ENCODE results near the gene SKAP1. TPM values are rescaled to one million over a fixed set of nuclear protein-coding genes. Genes with fewer than 3 reads are reported as not detected.
A peak's percentile ranks its signal among the peaks of the same experiment; 100 is the strongest.
"Not testable (repeated sequence)": the region's sequence is repeated elsewhere in the genome, so short reads cannot be mapped to it uniquely, and the experiment has no call there.

SKAP1 gene
- total RNA-seq, 1 experiment from 2014 or later: 0.31 TPM

GRCh38 chr17:48293319-48294019 lies 136.5 kb downstream of the SKAP1 start:
- no peaks in the 10 kb centered on the region for H3K79me2 ChIP-seq (ENCODE audit: low read depth)
- no peak overlapping the region for H2AFZ ChIP-seq
- H4K20me1 ChIP-seq (ENCODE audit: insufficient read depth): no peaks in the 10 kb centered on the region
- POLR2A ChIA-PET (ENCODE audit: unreplicated experiment): interaction anchor here (0.7 kb wide), 1 partner anchor 28 kb away, joined by 3 read pairs; no protein-coding TSS in a partner anchor
- CTCF ChIA-PET: interaction anchor here (1.3 kb wide), 1 partner anchor 21 kb away, joined by 4 read pairs; no protein-coding TSS in a partner anchor
- no peaks in the 10 kb centered on the region for H3K9me2 ChIP-seq (ENCODE audit: insufficient read depth)
- H3K4me1 ChIP-seq (replicated peaks; ENCODE audit: insufficient read depth): peaks cover 31% of the 10 kb centered on the region
- no TSS peak for BruUV-seq (replicated peaks)
- no peak overlapping the region for H3K4me2 ChIP-seq
- intact Hi-C loops (cut with micrococcal nuclease; ENCODE audit: unreplicated experiment): no loop called here
- TF ChIP-seq EZH2 (IDR thresholded peaks at IDR 0.05; ENCODE audit: low read depth) (no peak), CTCF (conservative IDR thresholded peaks at IDR 0.05) (no peak)
- no peak for DNase-seq
- H3K27me3 ChIP-seq (ENCODE audit: insufficient read depth, low read depth): no peaks in the 10 kb centered on the region
- peaks cover 3% of the 10 kb centered on the region; the same call in 1 of the 2 replicates for H3F3A ChIP-seq (ENCODE audit: insufficient read depth, low read depth)
- no peaks in the 10 kb centered on the region for H3K36me3 ChIP-seq (ENCODE audit: low read depth)
- H3K4me3 ChIP-seq: no peak overlapping the region
- H3K27ac ChIP-seq: no peak overlapping the region
- H3K9me3 ChIP-seq (ENCODE audit: insufficient read depth, low read depth): no peaks in the 10 kb centered on the region; the same call in 1 of the 2 replicates

GRCh38 chr17:48290378-48290777 lies 139.6 kb downstream of the SKAP1 start:
- CTCF ChIA-PET: interaction anchor here (0.7 kb wide), 1 partner anchor 319 kb away, joined by 3 read pairs; no protein-coding TSS in a partner anchor
- H3K4me3 ChIP-seq: no peak overlapping the region
- peak in 1 of 2 experiments; percentile 62 for DNase-seq
- H3K9me3 ChIP-seq (ENCODE audit: insufficient read depth, low read depth): no peaks in the 10 kb centered on the region; the same call in 1 of the 2 replicates
- 0 out of 2 replicates have a peak overlapping the region, but pooled peaks have one; percentile 1 for H3K27ac ChIP-seq
- no peaks in the 10 kb centered on the region for H3K79me2 ChIP-seq (ENCODE audit: low read depth)
- no peaks in the 10 kb centered on the region for H3K9me2 ChIP-seq (ENCODE audit: insufficient read depth)
- BruUV-seq (replicated peaks): no TSS peak
- TF ChIP-seq CTCF (conservative IDR thresholded peaks at IDR 0.05): no peak
- no peak for TF ChIP-seq EZH2 (IDR thresholded peaks at IDR 0.05; ENCODE audit: low read depth)
- peaks cover 24% of the 10 kb centered on the region for H3K4me1 ChIP-seq (replicated peaks; ENCODE audit: insufficient read depth)
- H3K36me3 ChIP-seq (ENCODE audit: low read depth): no peaks in the 10 kb centered on the region
- H3K4me2 ChIP-seq: no peak overlapping the region
- no peaks in the 10 kb centered on the region for H3K27me3 ChIP-seq (ENCODE audit: insufficient read depth, low read depth)
- intact Hi-C loops (cut with micrococcal nuclease; ENCODE audit: unreplicated experiment): no loop called here
- no peak overlapping the region for H2AFZ ChIP-seq
- POLR2A ChIA-PET (ENCODE audit: unreplicated experiment): interaction anchor here (0.7 kb wide), 1 partner anchor 130 kb away, joined by 3 read pairs; no protein-coding TSS in a partner anchor
- H4K20me1 ChIP-seq (ENCODE audit: insufficient read depth): no peaks in the 10 kb centered on the region
- peaks cover 3% of the 10 kb centered on the region; the same call in 1 of the 2 replicates for H3F3A ChIP-seq (ENCODE audit: insufficient read depth, low read depth)

GRCh38 chr17:48286917-48287316 lies 143.1 kb downstream of the SKAP1 start:
- POLR2A ChIA-PET (ENCODE audit: unreplicated experiment); H3K27ac ChIP-seq; H3F3A ChIP-seq (ENCODE audit: insufficient read depth, low read depth); H2AFZ ChIP-seq; BruUV-seq (replicated peaks); H3K27me3 ChIP-seq (ENCODE audit: insufficient read depth, low read depth); H3K36me3 ChIP-seq (ENCODE audit: low read depth); H3K4me3 ChIP-seq; H3K9me3 ChIP-seq (ENCODE audit: insufficient read depth, low read depth); H3K79me2 ChIP-seq (ENCODE audit: low read depth); CTCF ChIA-PET; DNase-seq; H4K20me1 ChIP-seq (ENCODE audit: insufficient read depth); H3K9me2 ChIP-seq (ENCODE audit: insufficient read depth); H3K4me2 ChIP-seq; intact Hi-C loops (cut with micrococcal nuclease; ENCODE audit: unreplicated experiment): not testable (repeated sequence)
- H3K4me1 ChIP-seq (replicated peaks; ENCODE audit: insufficient read depth): peaks cover 16% of the 10 kb centered on the region; the same call in 1 of the 2 replicates
